ENCODE data around the gene SLC22A7.

SLC22A7 gene

GRCh38 chr6:43286456-43286979, 11.5 kb upstream of the SLC22A7 start:
- Histone ChIP-seq H3K4me2 (ENCODE audit: low read length) (no peak overlapping the region), H3K27me3 (ENCODE audit: control insufficient read depth, low read length) (no peaks in the 10 kb centered on the region), H3K27ac (ENCODE audit: low read depth, low read length) (no peak overlapping the region), H3K9me3 (ENCODE audit: control insufficient read depth, insufficient read depth, low read length) (no peaks in the 10 kb centered on the region), H4K20me1 (ENCODE audit: control insufficient read depth, insufficient read depth, low read depth, low read length) (no peaks in the 10 kb centered on the region), H3K9me2 (replicated peaks; ENCODE audit: control insufficient read depth, low read length) (no peaks in the 10 kb centered on the region), H3K4me3 (ENCODE audit: low read length) (no peak overlapping the region), H3F3A (ENCODE audit: control insufficient read depth, insufficient read depth) (no peaks in the 10 kb centered on the region), H3K79me2 (ENCODE audit: control insufficient read depth, low read length) (no peaks in the 10 kb centered on the region), H3K4me1 (ENCODE audit: control insufficient read depth, low read length) (peaks cover 18% of the 10 kb centered on the region), H3K36me3 (ENCODE audit: control insufficient read depth, low read length) (no peaks in the 10 kb centered on the region)
- TF ChIP-seq EZH2phosphoT487 (IDR thresholded peaks at IDR 0.05; ENCODE audit: borderline replicate concordance, low read length) (no peak), CTCF (IDR thresholded peaks at IDR 0.05; ENCODE audit: low read depth, low read length, poor library complexity, severe bottlenecking) (no peak)

GRCh38 chr6:43286980-43287716, 10.9 kb upstream of the SLC22A7 start:
- no peak overlapping the region for H3K4me3 ChIP-seq (ENCODE audit: low read length)
- no peaks in the 10 kb centered on the region for H3K9me2 ChIP-seq (replicated peaks; ENCODE audit: control insufficient read depth, low read length)
- H3K79me2 ChIP-seq (ENCODE audit: control insufficient read depth, low read length): no peaks in the 10 kb centered on the region
- H4K20me1 ChIP-seq (ENCODE audit: control insufficient read depth, insufficient read depth, low read depth, low read length): no peaks in the 10 kb centered on the region
- peaks cover 17% of the 10 kb centered on the region for H3K4me1 ChIP-seq (ENCODE audit: control insufficient read depth, low read length)
- no peak overlapping the region for H3K4me2 ChIP-seq (ENCODE audit: low read length)
- H3K27ac ChIP-seq (ENCODE audit: low read depth, low read length): no peak overlapping the region
- H3K27me3 ChIP-seq (ENCODE audit: control insufficient read depth, low read length): no peaks in the 10 kb centered on the region
- H3F3A ChIP-seq (ENCODE audit: control insufficient read depth, insufficient read depth): no peaks in the 10 kb centered on the region
- no peaks in the 10 kb centered on the region for H3K36me3 ChIP-seq (ENCODE audit: control insufficient read depth, low read length)
- TF ChIP-seq EZH2phosphoT487 (IDR thresholded peaks at IDR 0.05; ENCODE audit: borderline replicate concordance, low read length): no peak
- TF ChIP-seq CTCF (IDR thresholded peaks at IDR 0.05; ENCODE audit: low read depth, low read length, poor library complexity, severe bottlenecking): no peak
- H3K9me3 ChIP-seq (ENCODE audit: control insufficient read depth, insufficient read depth, low read length): no peaks in the 10 kb centered on the region

- Histone ChIP-seq H3K27me3 (ENCODE audit: control insufficient read depth, low read length) (no peaks in the 10 kb centered on the region), H3K9me3 (ENCODE audit: control insufficient read depth, insufficient read depth, low read length) (no peaks in the 10 kb centered on the region), H3K9me2 (replicated peaks; ENCODE audit: control insufficient read depth, low read length) (no peaks in the 10 kb centered on the region), H3K36me3 (ENCODE audit: control insufficient read depth, low read length) (no peaks in the 10 kb centered on the region), H3K27ac (ENCODE audit: low read depth, low read length) (no peak overlapping the region), H3K4me2 (ENCODE audit: low read length) (no peak overlapping the region), H3K4me3 (ENCODE audit: low read length) (no peak overlapping the region), H3F3A (ENCODE audit: control insufficient read depth, insufficient read depth) (no peaks in the 10 kb centered on the region), H3K79me2 (ENCODE audit: control insufficient read depth, low read length) (no peaks in the 10 kb centered on the region), H4K20me1 (ENCODE audit: control insufficient read depth, insufficient read depth, low read depth, low read length) (no peaks in the 10 kb centered on the region), H3K4me1 (ENCODE audit: control insufficient read depth, low read length) (peaks cover 9% of the 10 kb centered on the region)
- TF ChIP-seq CTCF (IDR thresholded peaks at IDR 0.05; ENCODE audit: low read depth, low read length, poor library complexity, severe bottlenecking): no peak
- no peak for TF ChIP-seq EZH2phosphoT487 (IDR thresholded peaks at IDR 0.05; ENCODE audit: borderline replicate concordance, low read length)
Observed at GRCh38 chr6:43287717-43288679, 10.1 kb upstream of the SLC22A7 start.

Data from DOHH2 (cell line).